Right renal cortex interstitium (tissue), 3 donors: ENCODE results near the gene CCDC106. TPM values are rescaled to one million over a fixed set of nuclear protein-coding genes. Genes with fewer than 3 reads are reported as not detected.

Source experiments
- DNase-seq, 3 donors: peaks; one replicate each; pipeline ENCODE4 v3.0.0-alpha.2; 2013; ENCODE audit warnings: low read depth in 3 of 3, low spot score in 2 of 3
- polyA plus RNA-seq, 3 donors: library from polyadenylated mRNA; unstranded; fragments of 120-200 nt; gene quantifications; one replicate each; pipeline ENCODE4 v1.2.1, GENCODE V29; 2013; ENCODE audit not compliant: insufficient read length in 3 of 3

CCDC106 gene
- polyA plus RNA-seq, 3 donors = 19.1 to 20.8 (median 20.8) TPM

GRCh38 chr19:55635334-55635717 is 12.7 kb upstream of the CCDC106 start:
- no peak for DNase-seq

GRCh38 chr19:55635856-55636440 is 12.1 kb upstream of the CCDC106 start:
- no peak for DNase-seq

- DNase-seq = no peak
Measured at GRCh38 chr19:55636723-55637122, 11.3 kb upstream of the CCDC106 start.

- no peak for DNase-seq
Measured at GRCh38 chr19:55637534-55637933, 10.5 kb upstream of the CCDC106 start.

- DNase-seq = no peak
Measured at GRCh38 chr19:55638864-55639359, 9.1 kb upstream of the CCDC106 start.

- no peak for DNase-seq
Measured at GRCh38 chr19:55640043-55640576, 7.9 kb upstream of the CCDC106 start.

GRCh38 chr19:55640577-55641425 is 7.2 kb upstream of the CCDC106 start, which contains the start of gene ZNF580:
Gene ZNF580 (plus strand): TSS chr19:55641002. CDS start chr19:55642509, 1,507 bp downstream.
- DNase-seq = no peak

- DNase-seq = no peak
Measured at GRCh38 chr19:55641426-55642152, 6.4 kb upstream of the CCDC106 start.

GRCh38 chr19:55642153-55643002 is 5.6 kb upstream of the CCDC106 start:
- DNase-seq = no peak

- DNase-seq = no peak
Measured at GRCh38 chr19:55643003-55643886, 4.8 kb upstream of the CCDC106 start, which contains the start of gene ZNF581. Gene ZNF581 (plus strand): TSS chr19:55643649. CDS start chr19:55644572, 923 bp downstream.

- DNase-seq = no peak
Measured at GRCh38 chr19:55643887-55644176, 4.2 kb upstream of the CCDC106 start.

- no peak for DNase-seq
Measured at GRCh38 chr19:55644191-55644833, 3.7 kb upstream of the CCDC106 start.

- DNase-seq = no peak
Measured at GRCh38 chr19:55644842-55645511, 3.0 kb upstream of the CCDC106 start.

GRCh38 chr19:55645512-55645881 is 2.5 kb upstream of the CCDC106 start:
- DNase-seq = no peak

GRCh38 chr19:55646889-55647731 is 902 bp upstream of the CCDC106 start:
- DNase-seq = no peak

GRCh38 chr19:55648585-55649267 is 714 bp downstream of the CCDC106 start:
- DNase-seq = no peak
